IPS-15b (cell line): ENCODE measurements around the gene EYA3.
A peak's percentile ranks its signal among the peaks of the same experiment; 100 is the strongest.

ENCODE experiments used
- H3K27me3 ChIP-seq: one replicate; pipeline ENCODE4 v1.6.1; 2013; ENCODE audit warnings: low read length; ENCODE audit not compliant: control insufficient read depth, insufficient read depth
- H3K36me3 ChIP-seq: one replicate; pipeline ENCODE4 v1.6.1; 2013; ENCODE audit warnings: low read length; ENCODE audit not compliant: control insufficient read depth, insufficient read depth
- H3K4me1 ChIP-seq: one replicate; pipeline ENCODE4 v1.6.1; 2013; ENCODE audit warnings: mild to moderate bottlenecking, low read length; ENCODE audit not compliant: control insufficient read depth, insufficient read depth
- H3K4me3 ChIP-seq: one replicate; pipeline ENCODE4 v1.5.1; 2013; ENCODE audit warnings: low read depth, low read length
- H3K9ac ChIP-seq: one replicate; pipeline ENCODE4 v1.6.1; 2013; ENCODE audit warnings: low read depth, mild to moderate bottlenecking, low read length
- H3K9me3 ChIP-seq: one replicate; pipeline ENCODE4 v1.6.1; 2013; ENCODE audit warnings: mild to moderate bottlenecking, low read length; ENCODE audit not compliant: control insufficient read depth, insufficient read depth

EYA3 gene

DNA sequence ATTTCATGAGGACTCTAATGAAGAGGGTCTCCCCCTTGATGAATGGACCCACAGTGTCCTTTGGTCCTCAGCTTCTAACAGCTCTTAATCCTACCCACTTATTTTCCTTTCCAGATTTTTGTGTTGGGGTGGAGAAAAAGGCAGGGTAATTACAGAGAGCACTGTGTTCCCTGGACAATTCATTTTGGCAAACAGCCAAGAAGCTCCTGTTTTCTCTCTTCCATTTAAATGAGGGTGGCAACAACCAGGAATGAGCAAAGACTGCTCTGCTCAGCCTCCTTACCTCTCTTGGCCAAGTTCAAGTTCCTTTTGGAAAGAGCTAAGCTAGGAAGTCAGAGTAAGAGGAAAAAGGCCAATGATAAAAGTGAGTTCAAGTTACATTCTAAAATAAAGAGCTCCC is 116.7 kb downstream of the EYA3 start:
- H3K4me1 ChIP-seq = no peaks in the 10 kb centered on the region
- H3K27me3 ChIP-seq = no peaks in the 10 kb centered on the region
- peaks cover 5% of the 10 kb centered on the region for H3K36me3 ChIP-seq
- H3K9me3 ChIP-seq = no peaks in the 10 kb centered on the region
- no peak overlapping the region for H3K9ac ChIP-seq
- H3K4me3 ChIP-seq = no peak overlapping the region

DNA sequence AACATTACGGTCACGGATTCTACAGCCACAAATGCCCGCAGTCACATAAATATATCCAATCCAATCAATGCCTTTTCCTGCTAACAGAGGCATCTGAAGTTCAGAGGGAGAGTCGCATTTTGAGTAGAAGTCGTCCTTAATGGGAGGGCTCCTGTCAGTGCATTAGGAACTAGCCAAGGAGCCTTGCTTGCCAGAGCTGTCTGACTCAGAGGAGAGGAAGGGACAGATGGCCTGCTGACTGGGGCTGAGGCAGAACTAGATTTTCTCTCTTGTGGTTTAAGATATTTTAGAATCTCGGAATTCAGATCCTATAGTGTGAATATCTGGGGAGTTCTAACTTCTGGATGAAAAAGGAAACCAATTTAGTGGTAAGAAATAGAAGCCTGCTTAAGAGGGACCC is 118.0 kb downstream of the EYA3 start:
- H3K4me3 ChIP-seq = no peak overlapping the region
- H3K36me3 ChIP-seq = peaks cover 8% of the 10 kb centered on the region
- H3K9ac ChIP-seq = no peak overlapping the region
- H3K27me3 ChIP-seq = no peaks in the 10 kb centered on the region
- H3K4me1 ChIP-seq = no peaks in the 10 kb centered on the region
- no peaks in the 10 kb centered on the region for H3K9me3 ChIP-seq

DNA sequence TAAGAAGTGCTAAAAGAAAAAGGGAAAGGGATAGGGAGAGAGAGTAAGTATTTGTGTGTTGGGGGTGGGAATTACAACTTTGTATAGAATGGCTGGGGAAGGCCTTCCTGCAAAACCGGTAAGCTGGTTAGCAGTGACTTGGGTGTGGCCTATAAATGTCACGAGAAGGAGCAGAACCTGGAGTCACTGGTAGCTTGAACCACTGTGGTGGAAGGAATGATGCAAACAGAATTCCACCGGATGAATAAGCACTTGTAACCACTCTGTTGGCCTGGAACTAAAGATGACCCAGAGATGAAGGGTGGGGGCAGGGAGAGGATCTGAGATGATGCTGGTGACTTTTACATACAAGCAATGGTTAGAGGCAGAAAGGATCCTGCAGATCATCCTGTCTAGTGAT is 119.7 kb downstream of the EYA3 start:
- Histone ChIP-seq H3K27me3 (no peaks in the 10 kb centered on the region), H3K4me1 (no peaks in the 10 kb centered on the region), H3K36me3 (peaks cover 8% of the 10 kb centered on the region), H3K9me3 (no peaks in the 10 kb centered on the region), H3K9ac (no peak overlapping the region), H3K4me3 (no peak overlapping the region)

DNA sequence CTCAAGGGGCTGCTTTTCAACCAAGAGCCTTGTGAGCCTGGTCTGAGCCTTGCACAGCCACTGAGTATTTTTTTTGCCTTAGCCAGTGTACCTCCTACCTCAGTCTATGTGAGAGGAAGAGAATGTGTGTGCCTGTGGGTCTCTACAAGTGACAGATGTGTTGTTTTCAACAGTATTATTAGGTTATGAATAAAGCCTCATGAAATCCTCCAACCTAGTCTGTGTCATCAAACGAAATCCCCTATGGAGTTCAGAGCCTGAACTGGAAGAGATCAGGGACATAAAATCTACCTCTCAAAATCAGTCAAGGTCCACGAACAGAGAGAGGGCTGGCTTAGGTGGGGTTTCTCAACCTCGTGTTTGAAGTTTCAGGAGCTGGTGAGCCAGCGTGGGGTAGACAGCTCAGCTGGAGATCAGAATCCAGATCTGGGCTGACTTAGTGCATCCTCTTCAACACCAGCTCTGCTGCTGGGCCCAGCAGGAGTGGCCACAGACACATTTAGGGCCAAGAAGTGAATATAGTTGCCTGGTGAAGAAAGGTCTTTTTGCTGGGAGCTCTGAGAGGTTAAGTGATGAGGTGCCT is 120.4 kb downstream of the EYA3 start:
- Histone ChIP-seq H3K9ac (no peak overlapping the region), H3K36me3 (peaks cover 8% of the 10 kb centered on the region), H3K4me1 (no peaks in the 10 kb centered on the region)

DNA sequence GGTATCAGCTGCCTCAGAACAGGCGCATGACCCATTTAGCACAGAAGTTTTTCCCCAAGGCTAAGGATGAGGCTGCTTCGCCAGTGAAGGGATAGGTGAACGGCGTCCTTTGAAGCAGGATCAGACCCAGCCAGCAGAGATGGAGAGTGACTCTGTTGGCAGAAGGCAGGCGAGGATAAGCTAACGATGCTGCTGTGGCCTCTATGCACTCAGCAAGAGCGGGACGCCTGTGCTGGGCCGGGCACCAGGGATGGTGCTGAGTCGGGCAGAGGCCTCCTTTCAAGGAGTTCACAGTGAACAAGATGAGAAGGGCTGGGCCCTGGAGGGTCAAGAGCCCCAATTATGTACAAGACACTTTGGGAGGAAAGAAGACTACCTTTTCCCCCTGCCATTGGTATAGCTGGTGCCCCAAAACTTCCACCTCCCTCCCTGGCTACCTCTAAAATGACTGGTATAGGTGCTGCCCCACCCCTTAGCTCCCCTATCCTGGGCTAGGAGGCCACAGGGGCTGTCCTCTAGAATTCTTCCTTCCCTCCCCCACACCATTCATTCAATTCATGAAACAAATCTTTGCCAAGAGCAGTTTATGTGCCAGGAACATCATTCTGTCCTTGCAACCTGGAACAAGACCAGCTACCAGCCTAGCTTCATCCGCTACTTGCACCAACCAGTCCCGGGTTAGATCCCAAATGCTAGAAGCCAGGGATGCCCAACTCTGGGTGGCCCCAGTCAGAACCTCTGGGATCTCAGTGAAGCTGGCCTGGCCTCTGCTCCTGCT is 121.1 kb downstream of the EYA3 start:
- Histone ChIP-seq H3K9ac (no peak overlapping the region), H3K9me3 (no peaks in the 10 kb centered on the region), H3K4me1 (no peaks in the 10 kb centered on the region), H3K27me3 (no peaks in the 10 kb centered on the region), H3K4me3 (no peak overlapping the region), H3K36me3 (peaks cover 8% of the 10 kb centered on the region)

More for the DNA sequence above, 120.4 kb downstream of the EYA3 start:
- no peaks in the 10 kb centered on the region for H3K9me3 ChIP-seq
- no peaks in the 10 kb centered on the region for H3K27me3 ChIP-seq
- H3K4me3 ChIP-seq = no peak overlapping the region

DNA sequence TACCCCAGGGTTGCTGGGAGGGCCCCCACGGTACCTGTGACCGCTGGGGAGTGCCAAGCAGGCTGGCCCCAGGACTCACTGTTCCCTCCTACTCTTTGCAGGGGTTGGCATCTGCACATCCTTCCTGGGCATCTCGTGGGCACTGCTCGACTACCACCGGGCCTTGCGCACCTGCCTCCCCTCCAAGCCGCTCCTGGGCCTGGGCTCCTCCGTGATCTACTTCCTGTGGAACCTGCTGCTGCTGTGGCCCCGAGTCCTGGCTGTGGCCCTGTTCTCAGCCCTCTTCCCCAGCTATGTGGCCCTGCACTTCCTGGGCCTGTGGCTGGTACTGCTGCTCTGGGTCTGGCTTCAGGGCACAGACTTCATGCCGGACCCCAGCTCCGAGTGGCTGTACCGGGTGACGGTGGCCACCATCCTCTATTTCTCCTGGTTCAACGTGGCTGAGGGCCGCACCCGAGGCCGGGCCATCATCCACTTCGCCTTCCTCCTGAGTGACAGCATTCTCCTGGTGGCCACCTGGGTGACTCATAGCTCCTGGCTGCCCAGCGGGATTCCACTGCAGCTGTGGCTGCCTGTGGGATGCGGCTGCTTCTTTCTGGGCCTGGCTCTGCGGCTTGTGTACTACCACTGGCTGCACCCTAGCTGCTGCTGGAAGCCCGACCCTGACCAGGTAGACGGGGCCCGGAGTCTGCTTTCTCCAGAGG is 121.9 kb downstream of the EYA3 start:
- H3K9ac ChIP-seq = no peak overlapping the region
- peaks cover 8% of the 10 kb centered on the region for H3K36me3 ChIP-seq
- no peak overlapping the region for H3K4me3 ChIP-seq
- no peaks in the 10 kb centered on the region for H3K27me3 ChIP-seq
- no peaks in the 10 kb centered on the region for H3K4me1 ChIP-seq
- no peaks in the 10 kb centered on the region for H3K9me3 ChIP-seq

DNA sequence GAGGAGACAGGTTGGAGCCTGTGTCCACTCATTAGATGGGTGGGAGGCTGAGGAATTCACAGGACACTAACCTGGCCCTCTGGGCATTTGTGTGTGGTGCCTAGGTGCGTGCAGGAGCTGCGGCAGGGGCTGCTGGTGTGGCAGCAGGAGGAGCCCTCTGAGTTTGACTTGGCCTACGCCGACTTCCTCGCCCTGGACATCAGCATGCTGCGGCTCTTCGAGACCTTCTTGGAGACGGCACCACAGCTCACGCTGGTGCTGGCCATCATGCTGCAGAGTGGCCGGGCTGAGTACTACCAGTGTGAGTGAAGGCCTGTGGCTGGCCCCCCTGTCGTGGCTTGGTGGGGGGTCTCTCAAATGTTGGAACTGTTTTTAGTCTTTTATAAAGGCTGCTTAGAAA is 125.0 kb downstream of the EYA3 start:
- H3K4me3 ChIP-seq = no peak overlapping the region
- H3K27me3 ChIP-seq = no peaks in the 10 kb centered on the region
- peaks cover 11% of the 10 kb centered on the region for H3K4me1 ChIP-seq
- H3K9ac ChIP-seq = no peak overlapping the region
- H3K36me3 ChIP-seq = peaks cover 10% of the 10 kb centered on the region
- no peaks in the 10 kb centered on the region for H3K9me3 ChIP-seq

DNA sequence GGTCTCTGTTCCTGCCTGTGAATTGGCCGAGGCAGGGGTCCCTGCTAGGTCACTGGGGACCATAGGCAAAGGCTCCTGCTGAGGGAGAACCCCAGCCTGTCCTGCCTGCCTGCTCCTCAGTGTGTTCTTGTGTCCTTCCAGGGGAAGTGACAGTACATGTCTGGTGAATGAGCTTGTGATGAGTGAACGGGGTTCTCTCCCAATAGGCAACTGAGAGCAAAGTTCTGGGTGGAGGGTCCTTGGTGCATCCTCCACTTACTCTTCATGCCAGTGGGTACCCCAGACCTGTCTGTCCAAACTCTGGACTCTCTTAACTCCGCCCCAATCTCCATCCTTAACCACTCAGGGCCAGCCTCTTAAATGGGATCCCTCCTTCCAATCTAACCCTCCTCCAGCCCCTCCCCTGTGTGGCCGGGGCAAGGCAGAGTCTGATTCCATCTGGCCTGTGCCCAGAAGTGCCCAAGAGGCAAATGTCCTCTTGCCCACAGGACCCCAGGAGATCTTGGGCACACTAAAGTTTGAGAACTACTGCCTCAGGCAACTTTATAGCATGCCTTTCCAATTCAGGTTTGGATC is 126.7 kb downstream of the EYA3 start:
- H3K4me1 ChIP-seq = peaks cover 11% of the 10 kb centered on the region
- no peaks in the 10 kb centered on the region for H3K27me3 ChIP-seq
- no peaks in the 10 kb centered on the region for H3K9me3 ChIP-seq
- H3K4me3 ChIP-seq = no peak overlapping the region
- H3K9ac ChIP-seq = no peak overlapping the region
- H3K36me3 ChIP-seq = peaks cover 7% of the 10 kb centered on the region

DNA sequence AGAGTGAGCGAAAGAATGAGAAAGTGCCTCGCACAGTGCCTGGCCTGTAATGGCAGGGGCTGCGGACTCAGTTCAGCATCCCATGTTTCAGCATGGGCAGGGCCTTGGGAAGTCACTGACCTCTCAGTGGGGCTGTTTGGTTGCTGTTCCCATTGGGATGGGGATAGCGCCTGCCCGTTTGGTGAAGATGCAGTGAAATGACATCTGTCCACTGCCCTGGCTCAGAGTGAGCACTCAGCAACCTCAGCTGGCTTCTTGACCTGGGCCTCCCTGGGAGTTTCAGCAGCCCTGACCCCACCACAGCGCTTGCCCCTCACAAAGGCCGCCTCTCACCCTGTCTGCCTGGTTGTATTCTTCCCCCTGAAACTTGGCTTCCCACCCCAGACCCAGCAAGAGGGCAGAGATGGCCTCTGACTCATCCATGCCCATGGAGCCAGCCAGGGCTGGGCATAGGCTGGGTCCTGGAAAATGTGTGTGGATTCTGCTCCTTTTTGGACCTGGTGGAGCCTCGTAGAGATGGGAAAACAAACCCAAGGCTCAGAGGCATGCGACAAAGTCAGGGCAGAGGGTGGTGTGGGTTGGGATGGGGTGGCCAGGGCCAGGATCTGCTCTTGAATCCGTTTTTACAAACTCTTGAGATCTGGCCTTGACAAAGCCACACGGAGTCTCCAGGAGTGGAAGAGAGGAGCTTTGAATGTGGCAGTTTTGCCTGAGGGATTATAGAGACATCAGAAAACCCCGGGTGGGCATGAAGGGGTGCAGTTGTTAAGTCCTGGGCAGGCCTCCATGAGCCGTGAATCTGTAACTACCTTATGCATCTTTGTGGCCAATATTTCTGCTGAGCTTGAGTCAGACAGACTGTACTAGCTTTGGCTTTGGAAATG is 127.4 kb downstream of the EYA3 start:
- H3K27me3 ChIP-seq = no peaks in the 10 kb centered on the region
- H3K9ac ChIP-seq = no peak overlapping the region
- no peaks in the 10 kb centered on the region for H3K9me3 ChIP-seq
- H3K4me1 ChIP-seq = peaks cover 11% of the 10 kb centered on the region
- H3K4me3 ChIP-seq = peak overlapping the region; percentile 88
- peaks cover 4% of the 10 kb centered on the region for H3K36me3 ChIP-seq

DNA sequence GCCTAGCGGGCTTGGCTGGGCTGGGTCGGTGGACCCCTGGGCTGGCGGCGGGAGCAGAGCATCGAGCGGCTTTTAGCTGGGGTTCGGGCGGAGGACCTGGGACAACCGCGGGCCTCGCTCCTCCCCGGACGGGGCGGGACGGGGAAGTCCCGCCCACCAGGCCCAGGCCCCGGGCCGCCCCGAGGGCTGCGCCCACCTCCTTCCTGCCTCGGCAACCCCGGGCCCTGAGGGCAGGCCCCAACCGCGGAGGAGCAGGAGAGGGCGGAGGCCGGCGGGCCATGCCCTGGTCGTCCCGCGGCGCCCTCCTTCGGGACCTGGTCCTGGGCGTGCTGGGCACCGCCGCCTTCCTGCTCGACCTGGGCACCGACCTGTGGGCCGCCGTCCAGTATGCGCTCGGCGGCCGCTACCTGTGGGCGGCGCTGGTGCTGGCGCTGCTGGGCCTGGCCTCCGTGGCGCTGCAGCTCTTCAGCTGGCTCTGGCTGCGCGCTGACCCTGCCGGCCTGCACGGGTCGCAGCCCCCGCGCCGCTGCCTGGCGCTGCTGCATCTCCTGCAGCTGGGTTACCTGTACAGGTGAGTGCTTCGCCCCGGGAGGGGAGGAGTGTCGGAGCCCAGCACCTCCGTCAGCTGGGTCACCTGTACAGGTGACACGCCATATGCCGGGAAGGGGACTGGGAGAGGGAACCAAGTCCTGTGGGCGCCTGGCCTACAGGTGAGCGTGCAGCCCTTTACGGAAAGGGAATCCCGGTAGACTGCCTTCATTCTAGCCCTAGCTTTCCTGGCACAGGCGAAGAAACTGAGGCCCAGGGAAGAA is 128.4 kb downstream of the EYA3 start, which contains the start of gene XKR8:
Gene XKR8, plus strand, starts transcription at position 182 of the 812 bp plus-strand sequence. Its CDS starts 97 bp downstream, at position 279.
- Histone ChIP-seq H3K9me3 (no peaks in the 10 kb centered on the region), H3K9ac (peak within 1 kb of the TSS; percentile 94), H3K4me3 (peak within 1 kb of the TSS; percentile 88), H3K4me1 (peaks cover 11% of the 10 kb centered on the region), H3K36me3 (peaks cover 6% of the 10 kb centered on the region), H3K27me3 (no peaks in the 10 kb centered on the region)
